ENCODE results near the gene LACTB. TPM values are rescaled to one million over a fixed set of nuclear protein-coding genes. Genes with fewer than 3 reads are reported as not detected.

LACTB gene
- total RNA-seq, 2 donors from 2014 or later, result 9.1 to 15.4 TPM

DNA sequence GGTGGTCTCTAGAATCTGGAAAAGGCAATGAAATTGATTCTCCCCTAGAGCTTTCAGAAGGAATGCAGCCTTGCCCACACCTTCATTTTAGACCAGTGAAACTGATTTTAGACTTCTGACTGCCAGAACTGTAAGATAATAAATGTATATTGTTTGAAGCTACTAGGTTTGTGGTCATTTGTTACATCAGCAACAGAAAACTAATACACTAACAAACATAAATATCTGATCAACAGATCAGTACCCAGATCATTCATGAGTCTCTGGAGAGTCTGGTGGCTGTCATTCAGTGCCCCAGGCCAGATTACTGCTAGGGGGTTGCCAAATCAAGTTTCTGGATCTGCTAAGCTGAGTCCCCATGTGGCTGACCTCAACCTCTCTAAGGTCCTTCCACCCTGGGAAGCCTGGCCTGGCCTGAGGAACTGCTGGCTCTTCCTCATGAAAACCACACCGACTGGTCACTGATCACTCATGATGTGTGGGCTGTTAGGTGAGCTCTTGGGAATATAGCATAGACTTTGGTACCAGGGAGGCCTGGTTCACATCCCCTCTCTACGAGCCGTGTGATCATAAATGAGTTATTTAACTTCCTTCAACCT lies 11.1 kb upstream of the LACTB start:
- TF ChIP-seq POLR2A (IDR thresholded peaks at IDR 0.05), result no peak
- TF ChIP-seq CTCF (IDR thresholded peaks at IDR 0.05), result no peak
- TF ChIP-seq POLR2AphosphoS5 (IDR thresholded peaks at IDR 0.05), result no peak
- Histone ChIP-seq H3K27me3 (replicated peaks; ENCODE audit: insufficient read depth) (no peaks in the 10 kb centered on the region), H3K27ac (no peak overlapping the region), H3K4me1 (replicated peaks) (no peaks in the 10 kb centered on the region), H3K9me3 (no peaks in the 10 kb centered on the region), H3K36me3 (no peaks in the 10 kb centered on the region), H3K4me3 (no peak overlapping the region)
- intact Hi-C loops (cut with DNase I), result no loop called here
- WGBS, result 96% methylated on average over 3 of the region's 3 CpGs
- no peak for DNase-seq (ENCODE audit: low spot score)

- Histone ChIP-seq H3K27me3 (replicated peaks; ENCODE audit: insufficient read depth) (no peaks in the 10 kb centered on the region), H3K4me3 (no peak overlapping the region), H3K36me3 (no peaks in the 10 kb centered on the region), H3K9me3 (no peaks in the 10 kb centered on the region), H3K4me1 (replicated peaks) (no peaks in the 10 kb centered on the region), H3K27ac (no peak overlapping the region)
- TF ChIP-seq POLR2A (IDR thresholded peaks at IDR 0.05) (no peak), CTCF (IDR thresholded peaks at IDR 0.05) (no peak), POLR2AphosphoS5 (IDR thresholded peaks at IDR 0.05) (no peak)
- intact Hi-C loops (cut with DNase I), result no loop called here
- no peak for DNase-seq (ENCODE audit: low spot score)
Measured at GRCh38 chr15:63111481-63111880, 10.2 kb upstream of the LACTB start.

- Histone ChIP-seq H3K27me3 (replicated peaks; ENCODE audit: insufficient read depth) (no peaks in the 10 kb centered on the region), H3K9me3 (no peaks in the 10 kb centered on the region), H3K4me3 (no peak overlapping the region), H3K4me1 (replicated peaks) (no peaks in the 10 kb centered on the region), H3K27ac (no peak overlapping the region), H3K36me3 (no peaks in the 10 kb centered on the region)
- no peak for DNase-seq (ENCODE audit: low spot score)
- TF ChIP-seq CTCF (IDR thresholded peaks at IDR 0.05) (no peak), POLR2AphosphoS5 (IDR thresholded peaks at IDR 0.05) (no peak), POLR2A (IDR thresholded peaks at IDR 0.05) (no peak)
- 90% methylated on average over 3 of the region's 3 CpGs for WGBS
- intact Hi-C loops (cut with DNase I), result no loop called here
Measured at GRCh38 chr15:63112871-63113270, 8.8 kb upstream of the LACTB start.

DNA sequence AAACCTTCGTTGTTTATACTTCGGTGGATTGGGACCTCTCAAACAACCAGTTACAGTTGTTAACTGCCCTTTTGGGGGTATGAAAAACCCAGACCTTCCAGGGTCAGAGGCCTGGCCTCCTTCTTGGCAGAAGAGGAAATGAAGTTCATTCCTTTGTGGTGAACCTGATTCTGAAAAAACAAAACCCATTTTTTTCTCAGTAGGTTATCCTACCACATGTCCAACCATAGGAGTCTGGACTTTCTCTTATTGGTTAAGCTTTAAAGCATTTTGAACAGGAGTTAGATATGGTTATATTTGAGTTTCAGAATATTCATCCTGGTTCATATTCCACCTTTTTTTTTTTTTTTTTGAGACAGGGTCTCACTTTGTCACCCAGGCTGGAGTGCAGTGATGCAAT lies 7.2 kb upstream of the LACTB start:
- DNase-seq (ENCODE audit: low spot score), result no peak
- TF ChIP-seq CTCF (IDR thresholded peaks at IDR 0.05), result no peak
- no peaks in the 10 kb centered on the region for H3K4me1 ChIP-seq (replicated peaks)
- no peaks in the 10 kb centered on the region for H3K27me3 ChIP-seq (replicated peaks; ENCODE audit: insufficient read depth)
- intact Hi-C loops (cut with DNase I), result no loop called here
- H3K4me3 ChIP-seq, result no peak overlapping the region
- WGBS, result 71% methylated on average over 2 of the region's 2 CpGs
- no peaks in the 10 kb centered on the region for H3K9me3 ChIP-seq
- H3K36me3 ChIP-seq, result no peaks in the 10 kb centered on the region
- no peak overlapping the region for H3K27ac ChIP-seq

- 80% methylated on average over 3 of the region's 3 CpGs for WGBS
- intact Hi-C loops (cut with DNase I), result no loop called here
- H3K9me3 ChIP-seq, result no peaks in the 10 kb centered on the region
Measured at GRCh38 chr15:63118854-63119253, 2.8 kb upstream of the LACTB start.

More at GRCh38 chr15:63118854-63119253, 2.8 kb upstream of the LACTB start:
- Histone ChIP-seq H3K36me3 (no peaks in the 10 kb centered on the region), H3K27ac (no peak overlapping the region), H3K4me1 (replicated peaks) (no peaks in the 10 kb centered on the region), H3K27me3 (replicated peaks; ENCODE audit: insufficient read depth) (no peaks in the 10 kb centered on the region), H3K4me3 (no peak overlapping the region)
- TF ChIP-seq POLR2AphosphoS5 (IDR thresholded peaks at IDR 0.05) (no peak), POLR2A (IDR thresholded peaks at IDR 0.05) (no peak), CTCF (IDR thresholded peaks at IDR 0.05) (no peak)
- no peak for DNase-seq (ENCODE audit: low spot score)

Data from prostate gland (tissue), 2 donors.